ENCODE results near the gene NUP188.

GRCh38 chr9:128929560-128929959 is 17.9 kb upstream of the NUP188 start:
- TF ChIP-seq CTCF (conservative IDR thresholded peaks at IDR 0.05 in 1 of 2, IDR thresholded peaks at IDR 0.05 in 1 of 2; ENCODE audit: low read depth in 1 of 2, low read length in 2 of 2) = no peak
- TF ChIP-seq EZH2 (IDR thresholded peaks at IDR 0.05; ENCODE audit: low read length, missing control alignments) = no peak
